ENCODE measurements around the gene COX11.

Gene COX11

GRCh38 chr17:54991567-54991966, 23.1 kb upstream of the COX11 start:
- TF ChIP-seq EZH2 (IDR thresholded peaks at IDR 0.05; ENCODE audit: borderline replicate concordance, low read depth, low read length, severe bottlenecking) (no peak), CTCF (IDR thresholded peaks at IDR 0.05; ENCODE audit: borderline replicate concordance, extremely low read depth, low read length, poor library complexity, severe bottlenecking) (no peak)
- Histone ChIP-seq H3K4me1 (ENCODE audit: insufficient read depth, low read length) (no peaks in the 10 kb centered on the region), H3K27me3 (ENCODE audit: insufficient read depth, low read length, poor library complexity) (no peaks in the 10 kb centered on the region), H3K36me3 (ENCODE audit: insufficient read depth, low read length) (no peaks in the 10 kb centered on the region; the same call in 1 of the 2 replicates), H3K9me3 (ENCODE audit: insufficient read depth, low read length, severe bottlenecking) (no peaks in the 10 kb centered on the region), H3K4me2 (ENCODE audit: insufficient read depth, low read length) (no peak overlapping the region), H3K9ac (ENCODE audit: low read depth, low read length) (no peak overlapping the region), H3K79me2 (ENCODE audit: insufficient read depth, low read length) (no peaks in the 10 kb centered on the region), H2AFZ (ENCODE audit: low read depth, low read length) (no peak overlapping the region), H3K27ac (ENCODE audit: low read length) (no peak overlapping the region), H4K20me1 (ENCODE audit: insufficient read depth, low read length) (no peaks in the 10 kb centered on the region), H3K4me3 (ENCODE audit: low read depth in 1 of 2, low read length in 2 of 2) (no peak overlapping the region)
- no peak for DNase-seq
- no peak for ATAC-seq (ENCODE audit: insufficient read depth, low read depth)

- no peak overlapping the region for H3K4me2 ChIP-seq (ENCODE audit: insufficient read depth, low read length)
- H3K4me3 ChIP-seq (ENCODE audit: low read depth in 1 of 2, low read length in 2 of 2), result no peak overlapping the region
- 0 out of 2 replicates have a peak, but pooled peaks cover 3% of the 10 kb centered on the region for H3K4me1 ChIP-seq (ENCODE audit: insufficient read depth, low read length)
- ATAC-seq (ENCODE audit: insufficient read depth, low read depth) (no peak), DNase-seq (no peak)
- H3K79me2 ChIP-seq (ENCODE audit: insufficient read depth, low read length), result no peaks in the 10 kb centered on the region
- no peaks in the 10 kb centered on the region for H3K9me3 ChIP-seq (ENCODE audit: insufficient read depth, low read length, severe bottlenecking)
- H3K27ac ChIP-seq (ENCODE audit: low read length), result no peak overlapping the region
- no peak overlapping the region for H2AFZ ChIP-seq (ENCODE audit: low read depth, low read length)
- H3K27me3 ChIP-seq (ENCODE audit: insufficient read depth, low read length, poor library complexity), result no peaks in the 10 kb centered on the region
- no peaks in the 10 kb centered on the region; the same call in 1 of the 2 replicates for H3K36me3 ChIP-seq (ENCODE audit: insufficient read depth, low read length)
- H4K20me1 ChIP-seq (ENCODE audit: insufficient read depth, low read length), result no peaks in the 10 kb centered on the region
- no peak for TF ChIP-seq EZH2 (IDR thresholded peaks at IDR 0.05; ENCODE audit: borderline replicate concordance, low read depth, low read length, severe bottlenecking)
- TF ChIP-seq CTCF (IDR thresholded peaks at IDR 0.05; ENCODE audit: borderline replicate concordance, extremely low read depth, low read length, poor library complexity, severe bottlenecking), result no peak
- H3K9ac ChIP-seq (ENCODE audit: low read depth, low read length), result no peak overlapping the region
These were observed 21.7 kb upstream of the COX11 start for GRCh38 chr17:54990118-54990517.

- 0 out of 2 replicates have a peak, but pooled peaks cover 3% of the 10 kb centered on the region for H3K4me1 ChIP-seq (ENCODE audit: insufficient read depth, low read length)
- no peaks in the 10 kb centered on the region for H3K27me3 ChIP-seq (ENCODE audit: insufficient read depth, low read length, poor library complexity)
- no peak overlapping the region for H3K27ac ChIP-seq (ENCODE audit: low read length)
- H3K36me3 ChIP-seq (ENCODE audit: insufficient read depth, low read length), result no peaks in the 10 kb centered on the region
- H4K20me1 ChIP-seq (ENCODE audit: insufficient read depth, low read length), result no peaks in the 10 kb centered on the region
- peaks cover 3% of the 10 kb centered on the region for H3K9me3 ChIP-seq (ENCODE audit: insufficient read depth, low read length, severe bottlenecking)
- H3K4me2 ChIP-seq (ENCODE audit: insufficient read depth, low read length), result no peak overlapping the region
- DNase-seq (no peak), ATAC-seq (ENCODE audit: insufficient read depth, low read depth) (no peak)
- TF ChIP-seq CTCF (IDR thresholded peaks at IDR 0.05; ENCODE audit: borderline replicate concordance, extremely low read depth, low read length, poor library complexity, severe bottlenecking), result no peak
- no peak for TF ChIP-seq EZH2 (IDR thresholded peaks at IDR 0.05; ENCODE audit: borderline replicate concordance, low read depth, low read length, severe bottlenecking)
- no peak overlapping the region for H3K9ac ChIP-seq (ENCODE audit: low read depth, low read length)
- H2AFZ ChIP-seq (ENCODE audit: low read depth, low read length), result no peak overlapping the region
- peaks cover 7% of the 10 kb centered on the region; the same call in 1 of the 2 replicates for H3K79me2 ChIP-seq (ENCODE audit: insufficient read depth, low read length)
- H3K4me3 ChIP-seq (ENCODE audit: low read depth in 1 of 2, low read length in 2 of 2), result no peak overlapping the region
These were observed 17.0 kb upstream of the COX11 start for GRCh38 chr17:54985476-54985875.

GRCh38 chr17:54983260-54983659, 14.8 kb upstream of the COX11 start:
- H3K4me2 ChIP-seq (ENCODE audit: insufficient read depth, low read length), result no peak overlapping the region
- no peak overlapping the region for H3K9ac ChIP-seq (ENCODE audit: low read depth, low read length)
- H3K27ac ChIP-seq (ENCODE audit: low read length), result no peak overlapping the region
- H3K36me3 ChIP-seq (ENCODE audit: insufficient read depth, low read length), result no peaks in the 10 kb centered on the region
- DNase-seq, result no peak
- H2AFZ ChIP-seq (ENCODE audit: low read depth, low read length), result no peak overlapping the region
- no peak overlapping the region for H3K4me3 ChIP-seq (ENCODE audit: low read depth in 1 of 2, low read length in 2 of 2)
- H3K79me2 ChIP-seq (ENCODE audit: insufficient read depth, low read length), result peaks cover 17% of the 10 kb centered on the region; the same call in 1 of the 2 replicates
- ATAC-seq (ENCODE audit: insufficient read depth, low read depth), result no peak
- H4K20me1 ChIP-seq (ENCODE audit: insufficient read depth, low read length), result no peaks in the 10 kb centered on the region
- no peaks in the 10 kb centered on the region for H3K27me3 ChIP-seq (ENCODE audit: insufficient read depth, low read length, poor library complexity)
- TF ChIP-seq CTCF (IDR thresholded peaks at IDR 0.05; ENCODE audit: borderline replicate concordance, extremely low read depth, low read length, poor library complexity, severe bottlenecking) (no peak), EZH2 (IDR thresholded peaks at IDR 0.05; ENCODE audit: borderline replicate concordance, low read depth, low read length, severe bottlenecking) (no peak)
- peaks cover 12% of the 10 kb centered on the region for H3K9me3 ChIP-seq (ENCODE audit: insufficient read depth, low read length, severe bottlenecking)
- H3K4me1 ChIP-seq (ENCODE audit: insufficient read depth, low read length), result 0 out of 2 replicates have a peak, but pooled peaks cover 3% of the 10 kb centered on the region

Data from DND-41 (cell line).